HCT116 (cell line): ENCODE data around the gene FAM9B. TPM values are rescaled to one million over a fixed set of nuclear protein-coding genes. Genes with fewer than 3 reads are reported as not detected.

Experiments used
- CBX3 ChIP-seq: IDR thresholded peaks from 2 replicates; pipeline ENCODE4 v1.6.1; 2012; ENCODE audit warnings: low read depth
- SP1 ChIP-seq: IDR thresholded peaks from 2 replicates; pipeline ENCODE4 v1.6.1; 2012; ENCODE audit warnings: low read depth
- ZNF274 ChIP-seq: fragments of 200-500 bp; sonication (Bioruptor generic); IDR thresholded peaks from 2 replicates; pipeline ENCODE4 v1.6.1; 2014; ENCODE audit warnings: mild to moderate bottlenecking, low read depth, low read length, inconsistent platforms
- total RNA-seq: library from RNA; stranded (reverse); gene quantifications from one replicate; pipeline ENCODE4 v1.2.1, GENCODE V29; 2021; ENCODE audit not compliant: unreplicated experiment

FAM9B gene
- total RNA-seq, 1 experiment from 2014 or later = not detected

DNA sequence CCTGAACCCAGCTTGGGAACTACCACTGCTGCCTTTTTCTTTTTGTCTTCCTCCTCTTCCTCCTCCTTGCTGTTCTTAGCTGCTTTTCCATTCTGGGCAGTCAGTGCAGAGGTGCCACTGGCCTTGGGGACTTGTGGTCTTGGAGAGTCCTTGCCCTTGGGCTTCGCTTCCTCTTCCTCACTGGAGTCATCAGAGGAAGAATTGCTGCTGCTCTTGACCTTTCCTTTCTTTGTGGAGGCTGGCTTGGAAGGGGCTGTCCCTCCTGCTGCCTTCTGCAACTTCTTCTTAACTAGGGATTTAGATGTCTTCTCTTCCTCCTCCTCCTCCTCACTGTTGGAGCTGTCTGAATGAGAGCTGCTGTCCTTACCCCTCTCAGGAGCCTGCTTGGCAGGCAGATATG is 53.2 kb downstream of the FAM9B start (continued):
- TF ChIP-seq CBX3 = no peak
- TF ChIP-seq ZNF274 = no peak
- TF ChIP-seq SP1 = no peak

Other genes starting within 250 kb of the FAM9B start
- not detected for gene FAM9A, start 232.7 kb downstream of the FAM9B start, total RNA-seq